NCI-H2196 treated with DMSO at 0.1 percent for 48 hours (cell line): ENCODE data around the gene KLHL40.

ENCODE experiments used
- DNase-seq: peaks from one replicate; lab custom pipeline; 2025; ENCODE audit not compliant: unreplicated experiment; lab: John Stamatoyannopoulos, UW

KLHL40 gene

GRCh38 chr3:42685363-42685881 lies at the start of gene KLHL40:
Gene KLHL40, plus strand, starts transcription at chr3:42685537. Its CDS starts 82 bp downstream, at chr3:42685619.
- DNase-seq = no peak

DNA sequence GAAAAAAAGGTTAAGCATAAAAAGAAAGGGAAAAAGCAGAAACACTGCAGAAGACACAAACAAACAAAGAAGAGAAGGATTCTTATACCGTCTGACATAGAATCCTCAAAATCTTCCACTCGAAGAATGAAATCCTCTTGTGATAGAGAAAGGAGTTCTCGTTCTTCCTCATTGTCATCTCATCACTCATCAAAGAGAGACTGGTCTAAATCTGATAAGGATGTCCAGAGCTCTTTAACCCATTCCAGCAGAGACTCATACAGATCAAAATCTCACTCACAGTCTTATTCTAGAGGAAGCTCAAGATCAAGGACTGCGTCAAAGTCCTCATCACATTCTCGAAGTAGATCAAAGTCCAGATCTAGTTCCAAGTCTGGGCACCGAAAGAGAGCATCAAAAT lies 48.3 kb upstream of the KLHL40 start:
- no peak for DNase-seq

DNA sequence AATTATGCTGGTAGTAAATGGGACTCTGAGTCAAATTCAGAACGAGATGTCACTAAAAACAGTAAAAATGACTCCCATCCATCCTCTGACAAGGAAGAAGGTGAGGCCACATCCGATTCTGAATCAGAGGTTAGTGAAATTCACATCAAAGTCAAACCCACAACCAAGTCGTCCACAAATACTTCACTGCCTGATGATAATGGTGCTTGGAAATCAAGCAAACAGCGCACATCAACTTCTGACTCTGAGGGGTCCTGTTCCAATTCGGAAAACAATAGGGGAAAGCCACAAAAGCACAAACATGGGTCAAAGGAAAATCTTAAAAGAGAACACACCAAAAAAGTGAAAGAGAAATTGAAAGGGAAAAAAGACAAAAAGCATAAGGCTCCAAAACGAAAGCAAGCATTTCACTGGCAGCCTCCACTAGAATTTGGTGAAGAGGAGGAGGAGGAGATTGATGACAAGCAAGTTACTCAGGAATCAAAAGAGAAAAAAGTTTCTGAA lies 46.9 kb upstream of the KLHL40 start:
- DNase-seq = no peak

DNA sequence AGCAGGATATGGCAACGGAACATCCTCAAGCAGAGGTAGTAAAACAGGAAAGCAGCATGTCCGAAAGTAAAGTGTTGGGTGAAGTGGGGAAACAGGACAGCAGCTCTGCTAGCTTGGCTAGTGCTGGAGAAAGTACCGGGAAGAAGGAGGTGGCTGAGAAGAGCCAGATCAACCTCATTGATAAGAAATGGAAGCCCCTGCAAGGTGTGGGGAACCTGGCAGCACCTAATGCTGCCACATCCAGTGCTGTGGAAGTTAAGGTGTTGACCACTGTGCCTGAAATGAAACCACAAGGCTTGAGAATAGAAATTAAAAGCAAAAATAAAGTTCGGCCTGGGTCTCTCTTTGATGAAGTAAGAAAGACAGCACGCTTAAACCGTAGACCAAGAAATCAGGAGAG lies 46.1 kb upstream of the KLHL40 start:
- DNase-seq = no peak

DNA sequence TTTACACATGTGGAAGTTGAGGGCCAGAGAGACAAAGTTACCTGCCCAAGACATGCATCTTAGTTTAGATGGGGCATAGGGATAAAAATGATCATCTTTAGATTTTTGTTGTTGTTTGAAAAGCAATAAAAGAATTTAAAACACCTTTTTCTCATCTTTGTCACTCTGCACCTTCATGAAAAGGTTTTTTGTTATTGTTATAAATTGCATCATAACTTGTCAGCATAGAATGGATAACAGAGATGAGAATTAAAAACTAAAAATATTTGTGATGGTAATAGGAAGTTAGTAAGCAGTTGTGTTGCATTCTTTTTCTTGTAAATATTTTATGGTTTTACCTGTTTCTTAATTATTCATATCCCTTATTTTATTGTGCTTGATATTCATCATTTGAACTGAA lies 45.2 kb upstream of the KLHL40 start:
- no peak for DNase-seq

DNA sequence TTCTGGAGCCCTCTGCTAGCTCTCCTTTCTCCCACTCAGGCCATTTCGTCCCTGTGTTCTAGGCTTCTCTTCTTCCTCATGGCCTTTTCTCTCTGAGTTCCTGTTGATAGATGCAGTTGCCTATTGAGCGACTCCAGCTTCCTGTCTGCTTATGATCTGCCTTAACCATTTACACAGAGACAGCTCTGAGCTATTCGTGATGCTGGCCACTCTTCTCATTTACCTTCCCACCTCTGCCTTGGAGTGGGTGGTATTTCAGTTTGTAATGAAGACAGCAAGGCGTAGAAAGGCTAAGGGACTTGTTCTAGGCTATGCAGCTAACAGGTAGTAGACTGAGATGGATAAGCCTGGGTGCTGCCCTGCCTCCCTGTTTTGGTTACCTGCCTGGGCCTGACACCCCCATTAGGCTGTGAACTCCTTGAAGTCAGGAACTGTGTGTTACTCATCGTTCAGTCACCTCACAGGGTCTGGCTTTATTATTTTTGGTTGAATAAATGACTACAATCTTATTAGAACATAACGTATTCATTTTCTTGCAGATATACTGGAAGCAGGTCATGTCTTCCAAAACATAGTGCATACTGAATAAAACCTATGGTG lies 44.5 kb upstream of the KLHL40 start:
- no peak for DNase-seq

DNA sequence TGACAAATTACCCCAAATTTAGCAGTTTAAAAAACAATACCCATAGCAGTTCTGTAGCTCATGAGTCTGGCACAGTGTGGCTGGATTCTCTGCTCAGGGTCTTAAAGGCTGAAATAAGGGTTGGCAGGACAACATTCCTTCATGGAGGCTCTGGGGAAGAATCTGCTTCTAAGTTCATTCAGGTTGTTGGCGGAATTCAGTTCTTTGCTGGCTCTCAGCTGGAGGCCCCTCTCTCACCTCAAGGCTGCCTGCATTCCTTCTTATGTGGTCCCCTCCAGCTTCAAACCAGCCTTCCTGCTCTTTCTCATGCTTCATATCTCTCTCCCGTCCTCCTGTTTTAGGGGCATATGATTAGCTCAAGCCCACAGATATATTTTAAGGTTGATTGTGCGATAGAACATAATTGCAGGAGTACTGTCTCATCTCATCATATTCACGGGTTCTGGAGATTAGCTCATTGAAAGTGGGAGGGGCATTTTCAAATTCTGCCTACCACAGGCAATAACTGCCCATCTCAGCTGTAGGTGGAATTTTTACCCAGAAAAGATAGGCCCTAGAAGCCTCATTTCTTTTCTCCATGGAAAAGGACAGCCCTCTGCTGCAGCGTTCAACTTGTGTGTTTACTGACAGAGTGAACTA lies 37.4 kb upstream of the KLHL40 start:
- no peak for DNase-seq

GRCh38 chr3:42649006-42649405 lies 36.3 kb upstream of the KLHL40 start:
- DNase-seq = no peak

GRCh38 chr3:42649783-42650182 lies 35.6 kb upstream of the KLHL40 start:
- no peak for DNase-seq

GRCh38 chr3:42651248-42652091 lies 33.9 kb upstream of the KLHL40 start:
- DNase-seq = no peak

DNA sequence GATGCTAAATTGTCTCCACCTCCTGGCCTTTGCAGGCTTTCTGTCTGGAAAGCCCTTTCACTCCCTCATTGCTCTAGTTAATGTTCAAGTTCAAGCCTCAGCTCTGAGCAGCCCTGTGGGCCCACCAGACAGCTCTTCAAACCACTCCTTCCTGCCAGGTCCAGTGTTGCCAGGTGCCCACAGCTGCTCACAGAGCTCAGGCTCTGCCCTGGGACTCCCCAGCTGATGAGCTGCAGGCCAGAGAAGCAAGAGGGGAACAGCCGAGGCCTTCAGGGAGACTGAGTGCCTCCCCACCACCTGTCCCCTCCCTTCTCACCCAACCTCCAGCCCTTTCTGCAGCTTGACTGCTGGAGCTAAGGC lies 33.1 kb upstream of the KLHL40 start:
- no peak for DNase-seq

DNA sequence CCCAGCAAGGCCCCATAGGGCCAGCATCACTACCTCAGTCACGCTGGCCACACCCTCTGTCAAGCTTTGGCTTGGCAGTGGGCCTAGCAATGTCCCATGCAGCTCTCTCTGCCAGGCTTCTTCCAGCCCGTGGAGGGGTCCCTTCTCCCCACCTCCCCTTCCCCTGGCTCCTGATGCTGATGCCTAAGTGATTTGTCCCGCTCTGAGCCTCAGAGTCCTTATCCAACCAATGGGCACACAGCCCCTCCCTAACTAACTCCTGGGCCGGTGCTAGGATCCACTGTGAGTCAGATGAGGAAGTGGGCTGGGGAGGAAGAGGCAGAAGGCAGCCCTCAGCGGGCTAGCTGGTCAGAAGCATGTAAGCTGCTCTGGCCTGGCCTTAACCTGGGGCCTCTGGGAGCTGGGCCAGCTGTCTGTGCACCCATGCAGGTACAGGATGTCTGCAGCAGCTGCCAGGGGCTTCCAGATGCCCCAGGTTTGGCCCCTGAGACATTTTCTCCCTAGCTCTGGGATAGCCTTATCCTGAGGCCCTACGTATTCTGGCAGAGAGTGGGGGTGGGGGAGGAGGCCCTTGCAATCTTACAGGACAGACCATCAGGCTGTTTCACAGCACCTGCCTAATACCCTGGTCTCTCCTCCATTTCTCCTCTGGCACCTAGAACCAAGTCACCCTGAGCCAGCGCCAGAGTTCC lies 32.6 kb upstream of the KLHL40 start:
- no peak for DNase-seq

GRCh38 chr3:42653303-42653559 lies 32.1 kb upstream of the KLHL40 start:
- no peak for DNase-seq

- DNase-seq = no peak
These were observed 31.6 kb upstream of the KLHL40 start, which contains the start of gene ZBTB47 for GRCh38 chr3:42653560-42654330. Gene ZBTB47, plus strand, starts transcription at chr3:42653697. Its CDS starts 4,659 bp downstream, at chr3:42658356.

GRCh38 chr3:42654331-42655201 lies 30.8 kb upstream of the KLHL40 start:
- no peak for DNase-seq

GRCh38 chr3:42655331-42655888 lies 29.9 kb upstream of the KLHL40 start:
- DNase-seq = no peak

DNA sequence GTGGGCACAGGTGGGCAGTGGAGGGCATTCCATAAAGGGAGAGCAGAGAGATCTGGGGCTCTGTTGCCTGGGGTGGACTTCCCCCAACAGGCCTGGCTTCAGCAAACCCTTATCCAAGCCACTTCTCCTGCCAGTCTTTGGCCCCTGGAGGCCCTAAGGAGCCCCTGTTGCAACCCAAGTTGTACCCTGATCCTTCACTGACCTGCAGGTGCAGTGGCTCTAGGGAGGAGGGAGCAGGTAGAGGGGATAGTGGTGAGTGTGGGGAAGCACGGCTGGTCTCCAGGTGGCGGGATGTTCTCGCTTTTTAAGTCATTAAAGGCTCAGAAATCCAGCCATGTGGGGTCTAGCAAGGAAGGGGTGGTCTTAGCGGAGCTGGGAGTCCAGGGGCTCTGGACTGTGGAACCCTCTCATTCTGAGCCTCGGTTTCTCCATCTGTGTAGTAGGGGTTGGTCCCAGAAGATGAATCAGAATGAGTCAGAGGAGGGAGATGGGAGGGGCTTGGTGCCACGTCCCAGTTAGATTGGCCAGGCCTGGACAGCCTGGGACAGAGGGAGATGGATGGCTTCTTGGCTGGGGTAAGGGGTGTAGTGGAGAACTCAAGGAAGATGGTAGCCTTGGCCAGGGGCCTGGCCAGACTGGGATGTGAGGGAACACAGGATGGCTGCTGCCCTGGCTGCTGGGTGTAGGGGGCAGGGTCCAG lies 29.2 kb upstream of the KLHL40 start:
- no peak for DNase-seq

GRCh38 chr3:42656680-42657610 lies 28.4 kb upstream of the KLHL40 start:
- DNase-seq = no peak
